Measurements from ENCODE around the gene KLK13.

- TF ChIP-seq SIN3A (IDR thresholded peaks at IDR 0.05; ENCODE audit: borderline replicate concordance, low read depth, low read length) (no peak), POLR2AphosphoS5 (IDR thresholded peaks at IDR 0.05; ENCODE audit: low read depth, low read length) (no peak), MAX (IDR thresholded peaks at IDR 0.05; ENCODE audit: low read depth) (no peak), RAD21 (IDR thresholded peaks at IDR 0.05; ENCODE audit: low read length) (no peak), EP300 (IDR thresholded peaks at IDR 0.05; ENCODE audit: borderline replicate concordance in 1 of 2, low read depth in 1 of 2, low read length in 1 of 2) (no peak), CTCF (IDR thresholded peaks at IDR 0.05) (no peak), RFX5 (IDR thresholded peaks at IDR 0.05; ENCODE audit: low read length) (no peak)
Measured at GRCh38 chr19:51063664-51064063, 1.2 kb downstream of the KLK13 start.

Measured in SK-N-SH (cell line).